Body of pancreas (tissue), 4 donors: ENCODE measurements around the gene CLEC16A. TPM values are rescaled to one million over a fixed set of nuclear protein-coding genes. Genes with fewer than 3 reads are reported as not detected.

Experiments used
- ATAC-seq: fragments of 150-250 bp; one replicate; pipeline ENCODE4 v1.9.1; 2016
- DNase-seq, 4 donors: peaks; one replicate each; pipeline ENCODE4 v3.0.0-alpha.2; 2019
- H3K27ac ChIP-seq, 4 donors: fragments of 200-600 bp; sonication (generic); 1 replicate in 3 of 4; 2 replicates in 1 of 4; pipeline versions ENCODE4 v1.5.1 to v1.6.1; 2016 to 2019; ENCODE audit warnings: mild to moderate bottlenecking in 1 of 4, mixed read lengths in 1 of 4, moderate library complexity in 1 of 4
- H3K27me3 ChIP-seq, 2 donors: fragments of 200-600 bp; sonication (generic); one replicate each; pipeline ENCODE4 v1.6.0; 2016; ENCODE audit warnings: mild to moderate bottlenecking in 1 of 2
- H3K36me3 ChIP-seq, 2 donors: fragments of 200-600 bp; sonication (generic); replicated peaks in 1 of 2; 2 replicates each; pipeline ENCODE4 v1.5.1; 2016; ENCODE audit warnings: low read depth in 2 of 2; ENCODE audit not compliant: insufficient read depth in 1 of 2
- H3K4me1 ChIP-seq: fragments of 200-600 bp; sonication (generic); one replicate; pipeline ENCODE4 v1.6.0; 2016
- H3K4me3 ChIP-seq, 2 donors: fragments of 200-600 bp; sonication (generic); 1 replicate in 1 of 2; 2 replicates in 1 of 2; pipeline ENCODE4 v1.5.1; 2016 to 2019
- H3K9me3 ChIP-seq, 3 donors: fragments of 200-600 bp; sonication (generic); 1 replicate in 2 of 3; 2 replicates in 1 of 3; pipeline ENCODE4 v1.5.1; 2016
- POLR2A ChIP-seq, 3 donors: fragments of 450-650 bp; IDR thresholded peaks; one replicate each; pipeline ENCODE4 v1.6.1; 2016; ENCODE audit warnings: antibody characterized with exemption in 3 of 3, mild to moderate bottlenecking in 2 of 3
- WGBS, 2 donors: methylation state at CpG; one replicate each; pipeline ENCODE4 v1.1.5; 2017; 5-methylcytosine and 5-hydroxymethylcytosine counted together
- intact Hi-C: fragments of 100-400 bp; cut with DNase I; formaldehyde crosslinking; loops from one replicate; pipeline ENCODE4 v1.15.1; 2023
- total RNA-seq, 2 donors: library from RNA; depleted of rRNA; stranded (reverse); fragments of >200 nt; gene quantifications; one replicate each; pipeline ENCODE4 v1.1.0, GENCODE V29; 2016
- TF ChIP-seq, protein P1 (sequence below), 7 experiments: fragments of 450-650 bp in 4 of 7; fragments of 200-600 bp in 3 of 7; sonication (generic) in 3 of 7; IDR thresholded peaks; one replicate each; pipeline ENCODE4 v1.5.1; 2016 to 2019; ENCODE audit warnings: antibody characterized with exemption in 7 of 7

Gene CLEC16A
- total RNA-seq, 2 donors from 2014 or later = 15.0 to 21.4 TPM

DNA sequence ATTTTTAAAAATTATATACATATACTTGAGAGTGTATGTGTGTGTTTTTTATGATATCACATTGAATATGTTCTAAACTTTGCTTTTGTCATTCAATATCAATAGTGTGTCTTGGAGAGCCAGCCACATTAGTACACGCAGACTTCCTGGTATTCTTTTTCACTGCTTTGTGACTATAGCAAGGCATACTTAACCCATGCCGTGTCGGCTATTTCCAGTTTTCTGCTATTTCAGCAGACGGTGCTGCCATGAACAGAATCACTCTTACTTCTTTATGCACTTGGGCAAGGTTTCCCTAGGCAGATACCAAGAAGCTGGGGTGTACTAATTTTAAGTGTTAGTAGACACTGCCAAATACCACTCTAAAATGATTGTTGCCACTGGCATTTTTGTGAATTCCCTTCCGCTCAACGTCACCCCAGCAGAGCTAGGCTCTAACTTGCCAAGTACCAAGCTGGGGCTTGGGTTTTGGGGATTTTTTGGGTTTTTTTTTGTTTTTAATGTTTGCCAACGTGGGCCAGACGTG is 176.8 kb downstream of the CLEC16A start:
- intact Hi-C loops = no loop called here
- no peaks in the 10 kb centered on the region for H3K27me3 ChIP-seq
- H3K4me1 ChIP-seq = no peaks in the 10 kb centered on the region
- no peaks in the 10 kb centered on the region for H3K9me3 ChIP-seq
- H3K27ac ChIP-seq = no peak overlapping the region
- ATAC-seq (no peak), DNase-seq (no peak)
- TF ChIP-seq, protein P1, sequence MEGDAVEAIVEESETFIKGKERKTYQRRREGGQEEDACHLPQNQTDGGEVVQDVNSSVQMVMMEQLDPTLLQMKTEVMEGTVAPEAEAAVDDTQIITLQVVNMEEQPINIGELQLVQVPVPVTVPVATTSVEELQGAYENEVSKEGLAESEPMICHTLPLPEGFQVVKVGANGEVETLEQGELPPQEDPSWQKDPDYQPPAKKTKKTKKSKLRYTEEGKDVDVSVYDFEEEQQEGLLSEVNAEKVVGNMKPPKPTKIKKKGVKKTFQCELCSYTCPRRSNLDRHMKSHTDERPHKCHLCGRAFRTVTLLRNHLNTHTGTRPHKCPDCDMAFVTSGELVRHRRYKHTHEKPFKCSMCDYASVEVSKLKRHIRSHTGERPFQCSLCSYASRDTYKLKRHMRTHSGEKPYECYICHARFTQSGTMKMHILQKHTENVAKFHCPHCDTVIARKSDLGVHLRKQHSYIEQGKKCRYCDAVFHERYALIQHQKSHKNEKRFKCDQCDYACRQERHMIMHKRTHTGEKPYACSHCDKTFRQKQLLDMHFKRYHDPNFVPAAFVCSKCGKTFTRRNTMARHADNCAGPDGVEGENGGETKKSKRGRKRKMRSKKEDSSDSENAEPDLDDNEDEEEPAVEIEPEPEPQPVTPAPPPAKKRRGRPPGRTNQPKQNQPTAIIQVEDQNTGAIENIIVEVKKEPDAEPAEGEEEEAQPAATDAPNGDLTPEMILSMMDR (IDR thresholded peaks at IDR 0.05) = no peak
- TF ChIP-seq POLR2A (IDR thresholded peaks at IDR 0.05) = no peak
- H3K36me3 ChIP-seq = peaks cover 0 to 7% of the 10 kb centered on the region in 2 donors
- 90 to 92% methylated on average over 8 of the region's 8 CpGs for WGBS, 2 donors
- H3K4me3 ChIP-seq = no peak overlapping the region

DNA sequence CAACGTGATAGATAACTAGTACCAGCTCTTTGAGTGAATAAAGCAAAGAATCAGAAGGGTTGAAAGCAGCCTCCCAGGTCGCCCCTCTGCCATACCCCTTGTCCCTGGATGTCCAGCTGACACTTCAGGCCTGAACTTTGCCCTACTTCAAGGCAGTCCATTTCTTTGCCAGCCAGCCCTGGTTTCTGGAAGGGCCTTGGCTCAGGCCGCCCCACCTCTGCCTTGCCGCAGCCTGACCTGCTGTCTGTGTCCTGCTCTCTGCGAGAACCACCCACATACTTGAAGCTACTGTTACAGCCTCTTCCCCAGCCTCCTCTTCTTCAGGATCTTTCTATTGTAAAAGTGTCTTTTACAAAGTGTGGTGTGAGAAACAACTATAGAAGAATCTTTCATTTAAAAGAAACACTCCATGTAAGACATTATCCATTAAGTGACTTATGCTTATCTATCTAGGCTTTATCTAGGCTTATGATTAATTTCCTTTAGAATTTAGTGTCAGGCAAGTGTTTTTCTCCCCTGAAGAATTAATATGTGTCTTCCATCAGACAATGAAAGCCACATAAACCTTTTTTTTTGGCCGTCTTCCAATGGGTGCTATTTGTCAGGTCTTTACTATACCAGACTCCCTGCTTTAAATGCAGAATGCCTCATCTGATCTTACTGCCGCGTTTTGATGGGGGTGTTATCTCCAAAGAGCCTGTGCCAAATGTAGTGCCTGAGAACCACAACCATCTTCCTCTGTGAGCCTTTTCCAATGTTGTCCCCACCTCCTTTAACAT is 177.7 kb downstream of the CLEC16A start:
- no peaks in the 10 kb centered on the region for H3K9me3 ChIP-seq
- no peak overlapping the region for H3K4me3 ChIP-seq
- DNase-seq (no peak), ATAC-seq (no peak)
- H3K4me1 ChIP-seq = no peaks in the 10 kb centered on the region
- H3K36me3 ChIP-seq = peaks cover 0 to 7% of the 10 kb centered on the region in 2 donors
- H3K27me3 ChIP-seq = no peaks in the 10 kb centered on the region
- intact Hi-C loops = no loop called here
- 70 to 71% methylated on average over 8 of the region's 8 CpGs for WGBS, 2 donors
- no peak overlapping the region for H3K27ac ChIP-seq
- no peak for TF ChIP-seq POLR2A (IDR thresholded peaks at IDR 0.05)
- TF ChIP-seq, protein P1 (IDR thresholded peaks at IDR 0.05) = no peak

DNA sequence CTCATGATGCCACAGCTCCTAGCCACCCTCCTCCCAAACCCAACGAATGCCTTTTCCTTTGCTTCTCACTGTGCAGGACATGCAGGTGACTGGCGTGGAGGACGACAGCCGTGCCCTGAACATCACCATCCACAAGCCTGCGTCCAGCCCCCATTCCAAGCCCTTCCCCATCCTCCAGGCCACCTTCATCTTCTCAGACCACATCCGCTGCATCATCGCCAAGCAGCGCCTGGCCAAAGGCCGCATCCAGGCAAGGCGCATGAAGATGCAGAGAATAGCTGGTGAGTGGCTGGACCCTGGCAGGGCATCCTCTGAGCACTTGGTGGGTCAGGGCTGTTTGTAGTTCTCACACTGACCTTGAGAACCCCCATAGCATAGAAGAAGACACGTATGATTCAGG is 179.3 kb downstream of the CLEC16A start:
- Histone ChIP-seq H3K4me1 (peaks cover 5% of the 10 kb centered on the region), H3K4me3 (no peak overlapping the region), H3K36me3 (peaks cover 0 to 7% of the 10 kb centered on the region in 2 donors), H3K9me3 (no peaks in the 10 kb centered on the region), H3K27ac (no peak overlapping the region), H3K27me3 (no peaks in the 10 kb centered on the region)
- 89 to 97% methylated on average over 11 of the region's 11 CpGs for WGBS, 2 donors
- ATAC-seq (no peak), DNase-seq (no peak)
- intact Hi-C loops = no loop called here
- TF ChIP-seq, protein P1 (IDR thresholded peaks at IDR 0.05) = no peak
- no peak for TF ChIP-seq POLR2A (IDR thresholded peaks at IDR 0.05)

DNA sequence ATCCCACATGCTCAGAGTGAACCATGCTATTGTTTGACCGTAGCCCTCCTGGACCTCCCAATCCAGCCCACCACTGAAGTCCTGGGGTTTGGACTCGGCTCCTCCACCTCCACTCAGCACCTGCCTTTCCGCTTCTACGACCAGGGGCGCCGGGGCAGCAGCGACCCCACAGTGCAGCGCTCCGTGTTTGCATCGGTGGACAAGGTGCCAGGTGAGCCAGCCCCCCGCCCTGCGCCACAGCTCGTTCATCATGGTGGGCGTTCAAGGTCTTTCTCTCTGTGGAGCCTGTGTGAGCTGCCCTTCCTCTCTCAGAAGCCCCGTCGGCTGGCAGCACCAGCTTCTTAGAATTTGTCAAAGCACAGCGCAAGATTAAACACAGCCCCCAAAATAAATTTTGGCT is 181.6 kb downstream of the CLEC16A start:
- no peaks in the 10 kb centered on the region for H3K9me3 ChIP-seq
- no peaks in the 10 kb centered on the region for H3K27me3 ChIP-seq
- H3K4me1 ChIP-seq = peaks cover 15% of the 10 kb centered on the region
- no peak overlapping the region for H3K27ac ChIP-seq
- TF ChIP-seq, protein P1 (IDR thresholded peaks at IDR 0.05) = no peak
- no peak for TF ChIP-seq POLR2A (IDR thresholded peaks at IDR 0.05)
- DNase-seq (no peak), ATAC-seq (no peak)
- intact Hi-C loops = no loop called here
- peaks cover 0 to 7% of the 10 kb centered on the region in 2 donors for H3K36me3 ChIP-seq
- no peak overlapping the region for H3K4me3 ChIP-seq
- WGBS, 2 donors = 96% methylated on average over 17 of the region's 17 CpGs
